GM18868 (cell line): ENCODE data around the gene POC1B.

Experiments
- ATAC-seq: cut with Tn5 transposase; IDR thresholded peaks from one replicate; pipeline ENCODE4 v1.9.1; 2021; ENCODE audit warnings: mild to moderate bottlenecking, moderate library complexity; ENCODE audit not compliant: unreplicated experiment

Gene POC1B

DNA sequence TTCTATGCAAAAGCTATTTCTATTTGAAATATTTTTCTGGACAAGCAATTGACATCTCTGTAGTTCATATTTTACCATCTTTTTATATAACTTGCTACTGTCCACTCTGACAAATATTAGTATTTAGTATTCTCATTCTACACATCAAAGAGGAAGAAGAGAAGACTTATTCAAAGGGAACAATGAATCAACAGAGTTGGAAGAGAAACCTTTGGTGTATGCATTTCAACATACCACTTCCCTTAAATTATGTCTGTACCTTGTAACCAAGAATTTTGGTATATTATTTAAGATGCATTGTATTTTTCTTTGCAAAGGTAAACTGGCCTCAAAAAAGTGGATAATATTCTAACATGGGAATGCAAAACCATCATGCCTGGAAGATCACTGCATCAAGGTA, 101.5 kb downstream of the POC1B start:
- no peak for ATAC-seq

DNA sequence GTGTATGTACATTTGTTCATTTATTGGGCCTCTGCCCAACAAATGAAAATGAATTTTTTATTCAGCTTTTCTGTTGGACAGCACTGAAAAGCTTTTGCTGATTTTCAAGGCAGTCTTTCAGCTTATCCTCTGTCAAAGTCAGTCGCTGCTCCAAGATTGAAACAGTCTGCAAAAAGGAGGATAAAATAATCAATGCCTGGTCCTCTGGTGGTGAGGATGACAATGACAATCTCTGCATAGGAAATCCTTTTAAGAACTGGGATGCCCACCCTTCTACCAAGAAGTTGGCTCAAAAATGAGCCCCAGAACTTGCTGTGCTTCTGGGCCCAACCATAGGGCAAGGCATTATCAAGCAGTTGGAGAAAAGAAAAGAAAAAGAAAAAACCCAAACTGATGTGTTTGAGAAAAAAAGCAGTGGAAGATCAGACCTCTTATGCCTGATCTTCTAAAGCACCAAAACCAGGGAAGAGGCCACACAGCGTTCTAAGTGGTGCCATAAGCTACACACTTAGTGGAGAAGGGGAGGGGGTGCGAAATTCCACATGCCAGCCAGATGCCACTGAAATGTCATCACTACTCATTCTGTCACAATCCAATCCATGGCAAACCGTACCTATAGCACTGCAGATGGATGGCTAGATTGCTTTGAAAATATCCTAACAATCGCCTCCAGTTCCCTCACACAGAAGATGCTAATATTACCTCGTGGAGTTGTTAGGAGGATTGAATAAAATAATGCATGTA, 104.6 kb downstream of the POC1B start:
- no peak for ATAC-seq

DNA sequence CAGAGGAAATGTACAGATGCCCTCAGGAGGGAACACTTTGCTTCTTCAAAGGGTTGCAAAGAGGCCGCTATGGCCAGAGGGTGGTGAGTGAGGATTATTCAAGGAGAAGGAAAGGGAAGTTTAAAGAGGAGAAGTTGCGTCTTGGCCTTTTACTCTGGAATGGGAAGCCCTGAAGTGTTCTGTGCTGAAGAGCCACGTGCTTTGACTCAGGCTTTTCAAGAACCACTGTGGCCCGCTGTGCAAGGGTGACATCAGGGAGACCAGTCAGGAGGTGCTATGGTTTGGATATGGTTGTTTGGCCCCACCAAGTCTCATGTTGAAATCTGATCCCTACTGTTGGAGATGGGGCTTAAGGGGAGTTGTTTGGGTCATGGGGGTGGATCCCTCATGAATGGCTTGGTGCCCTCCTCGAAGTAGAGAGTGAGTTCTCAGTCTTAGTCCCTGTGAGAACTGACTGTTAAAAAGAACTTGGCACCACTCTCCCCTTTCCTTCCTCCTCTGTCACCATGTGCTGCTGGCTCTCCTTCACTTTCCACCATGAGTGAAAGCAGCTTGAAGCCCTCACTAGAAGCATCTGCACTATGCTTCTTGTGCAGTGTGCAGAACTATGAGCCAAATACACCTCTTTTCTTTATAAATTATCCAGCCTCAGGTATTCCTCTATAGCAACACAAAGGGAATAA, 107.5 kb downstream of the POC1B start:
- ATAC-seq, result no peak

DNA sequence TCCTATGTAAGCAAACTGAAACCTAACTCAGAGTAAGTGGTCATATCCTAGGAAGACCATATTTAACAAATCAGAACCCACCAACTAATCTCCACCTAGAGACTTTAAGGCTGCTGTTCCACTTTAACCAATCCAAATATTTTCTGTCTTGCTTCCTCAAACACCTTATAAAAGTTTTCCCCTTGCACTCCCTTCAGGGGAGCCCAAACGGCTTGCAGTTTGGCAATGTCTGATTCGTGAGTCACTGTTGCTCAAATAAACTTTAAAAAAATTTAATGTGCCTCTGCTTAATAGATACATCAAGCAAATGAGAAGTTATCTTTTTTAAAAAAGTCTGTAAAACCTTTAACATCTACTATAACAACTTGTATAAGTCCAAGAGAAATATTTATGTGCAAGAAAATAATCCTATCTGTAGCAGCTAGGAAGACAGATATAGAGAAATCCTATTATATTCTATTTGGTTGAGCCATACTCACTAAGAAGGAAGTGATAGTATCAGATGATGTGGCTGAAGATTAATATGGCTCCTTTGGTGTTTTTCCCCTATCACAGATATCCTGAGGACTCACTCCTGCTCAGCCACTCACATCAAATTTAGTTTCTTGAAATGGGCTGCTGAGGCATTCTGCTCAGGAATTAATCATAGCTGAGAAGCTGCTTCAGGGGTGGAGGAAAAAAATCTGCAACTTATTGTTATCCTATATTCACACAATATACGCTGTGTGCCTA, 108.4 kb downstream of the POC1B start:
- no peak for ATAC-seq

- no peak for ATAC-seq
Observed at GRCh38 chr12:89416049-89416792, 109.6 kb downstream of the POC1B start.

DNA sequence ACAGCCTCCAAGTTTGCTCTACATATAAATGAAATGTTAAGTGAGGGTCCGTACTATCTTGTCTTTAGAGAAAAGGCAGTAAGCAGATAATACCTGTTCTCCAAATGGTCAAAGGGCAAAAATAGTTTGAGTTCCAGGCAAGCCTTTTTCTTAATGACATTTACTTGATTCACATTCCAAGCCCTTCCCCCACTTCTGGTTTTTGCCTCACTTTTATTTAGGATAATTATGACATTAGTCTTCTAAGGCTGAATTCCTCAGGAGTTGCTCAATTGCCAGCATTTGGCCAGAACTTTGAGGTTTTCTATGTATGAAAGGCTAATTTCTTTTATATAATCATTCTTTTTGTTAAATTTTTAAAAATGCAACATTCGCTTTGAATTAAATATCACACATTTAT, 111.0 kb downstream of the POC1B start:
- no peak for ATAC-seq

GRCh38 chr12:89414322-89414721, 111.5 kb downstream of the POC1B start:
- ATAC-seq, result no peak

GRCh38 chr12:89413234-89413633, 112.6 kb downstream of the POC1B start:
- no peak for ATAC-seq

- no peak for ATAC-seq
Observed at GRCh38 chr12:89412665-89413064, 113.2 kb downstream of the POC1B start.

- ATAC-seq, result no peak
Observed at GRCh38 chr12:89411846-89412245, 114.0 kb downstream of the POC1B start.

- no peak for ATAC-seq
Observed at GRCh38 chr12:89411234-89411633, 114.6 kb downstream of the POC1B start.

DNA sequence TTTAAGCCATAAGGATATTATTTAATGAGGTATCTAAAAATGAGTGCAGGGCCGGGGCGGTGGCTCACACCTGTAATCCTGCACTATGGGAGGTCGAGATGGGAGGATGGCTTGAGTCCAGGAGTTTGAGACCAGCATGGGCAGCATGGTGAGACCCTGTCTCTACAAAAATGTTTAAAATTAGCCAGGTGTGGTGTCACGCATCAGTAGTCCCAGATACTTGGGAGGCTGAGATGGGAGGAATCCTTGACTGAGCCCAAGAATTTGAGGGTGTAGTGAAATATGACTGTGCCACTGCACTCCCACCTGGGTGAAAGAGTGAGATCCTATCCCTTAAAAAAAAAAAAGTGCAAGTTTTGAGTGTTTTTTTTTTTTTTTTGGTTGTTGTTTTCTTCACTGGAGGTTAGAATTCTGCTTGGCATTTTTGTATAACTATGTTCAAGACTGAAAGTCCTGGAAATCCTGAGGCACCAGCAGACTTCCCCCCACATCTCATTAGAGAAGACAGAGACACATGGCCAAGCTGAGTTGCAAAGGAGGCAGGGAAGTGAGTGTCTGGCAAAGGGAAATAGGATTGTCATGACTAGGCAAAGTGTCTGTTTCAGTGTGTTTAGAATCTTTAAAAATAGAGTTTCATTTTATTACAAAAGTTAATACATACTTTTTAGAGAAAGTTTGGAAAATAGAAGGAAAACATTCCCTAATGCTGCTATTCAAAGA, 120.1 kb downstream of the POC1B start:
- ATAC-seq, result no peak

DNA sequence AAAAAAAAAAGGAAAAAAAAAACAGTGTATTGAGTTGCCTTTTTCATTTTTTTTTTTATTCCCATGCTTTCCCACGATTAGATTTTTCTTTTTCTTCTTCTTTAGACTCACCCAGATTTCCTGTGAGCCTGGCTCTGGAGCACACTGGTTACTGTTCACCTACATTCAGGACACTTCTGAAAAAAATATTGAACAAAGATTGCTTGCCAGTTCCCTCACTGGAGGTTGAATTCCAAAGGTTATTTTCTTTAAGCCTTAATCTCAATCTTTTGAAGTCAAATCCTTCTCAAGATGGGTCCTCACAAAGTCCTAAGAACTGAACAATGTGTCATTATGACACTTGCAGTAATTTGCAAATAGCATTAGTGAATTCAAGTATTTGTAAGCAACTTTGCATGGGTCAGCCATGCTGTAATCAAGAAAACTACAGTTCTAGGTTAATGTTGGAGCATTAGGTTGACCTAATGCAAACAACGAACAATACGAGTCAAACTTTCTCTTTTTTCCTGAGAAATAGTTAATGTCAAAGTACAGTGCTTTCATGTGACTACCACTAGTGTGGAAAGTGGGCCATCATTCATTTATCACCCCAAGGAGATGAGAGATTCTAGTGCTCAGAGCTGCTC, 124.3 kb downstream of the POC1B start:
- no peak for ATAC-seq

GRCh38 chr12:89400415-89400814, 125.4 kb downstream of the POC1B start:
- ATAC-seq, result no peak

GRCh38 chr12:89395712-89396111, 130.1 kb downstream of the POC1B start:
- no peak for ATAC-seq

- ATAC-seq, result no peak
Observed at GRCh38 chr12:89393551-89394121, 132.2 kb downstream of the POC1B start.

DNA sequence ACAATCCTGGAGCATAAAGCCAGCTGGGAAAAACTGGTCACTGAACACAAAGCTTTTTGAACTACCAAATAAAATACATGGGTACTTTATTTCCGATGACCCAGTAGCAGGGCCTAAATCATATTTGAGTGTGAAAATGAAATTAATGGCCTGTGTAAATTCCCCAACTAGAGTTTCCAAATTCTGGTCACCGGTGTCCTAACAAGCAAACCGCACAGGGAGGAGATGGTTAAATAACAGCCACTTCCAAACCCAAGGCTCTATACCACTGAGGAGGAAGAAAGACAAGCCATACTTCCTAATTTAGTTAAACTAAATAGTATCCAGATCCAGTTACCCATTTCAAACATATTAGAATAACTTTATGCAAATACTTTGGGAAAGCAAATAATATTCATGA, 133.5 kb downstream of the POC1B start:
- ATAC-seq, result no peak

DNA sequence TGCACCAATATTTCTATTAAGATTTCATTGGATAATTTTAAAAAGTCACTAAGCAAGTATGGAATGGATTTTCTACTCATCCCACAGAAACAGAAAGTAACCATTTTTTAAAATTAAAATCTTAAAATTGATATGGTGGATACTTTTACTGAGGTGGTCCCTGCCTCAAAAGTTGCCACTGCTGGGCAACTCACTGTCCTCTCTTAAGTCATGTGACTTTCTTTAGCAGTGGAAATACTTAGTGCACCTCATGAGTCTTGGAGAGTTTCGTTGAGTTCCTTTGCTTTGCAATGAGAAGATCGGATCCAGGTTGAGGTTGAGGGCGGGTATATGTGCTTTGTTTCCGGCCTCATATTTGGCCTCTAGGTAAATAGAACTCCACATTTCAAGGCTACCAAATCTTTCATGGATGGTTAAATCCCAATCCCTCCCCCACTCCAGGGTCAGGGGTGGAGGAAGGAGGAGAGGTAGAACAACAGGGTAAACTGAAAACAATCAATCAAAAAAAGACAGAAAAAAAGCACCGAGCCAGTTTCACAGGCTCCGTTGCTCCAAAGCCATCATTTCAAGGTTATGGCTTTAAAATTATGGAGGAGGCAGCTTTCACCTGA, 134.0 kb downstream of the POC1B start:
- no peak for ATAC-seq
